ENCODE measurements around the gene SIRPG.

SIRPG gene

GRCh38 chr20:1588533-1589460 is 68.8 kb downstream of the SIRPG start:
- DNase-seq: no peak

GRCh38 chr20:1587781-1588532 is 69.6 kb downstream of the SIRPG start:
- DNase-seq: no peak

GRCh38 chr20:1579488-1579887 is 78.1 kb downstream of the SIRPG start:
- DNase-seq: no peak
